C4-2B (cell line): ENCODE data around the gene DRC1.

Experiments used
- CTCF ChIP-seq: fragments of 450-650 bp; conservative IDR thresholded peaks from 2 replicates; pipeline ENCODE4 v1.5.1; 2017; ENCODE audit warnings: mild to moderate bottlenecking
- ZFX ChIP-seq: fragments of 450-650 bp; IDR thresholded peaks from 2 replicates; pipeline ENCODE4 v1.6.1; 2017

DNA sequence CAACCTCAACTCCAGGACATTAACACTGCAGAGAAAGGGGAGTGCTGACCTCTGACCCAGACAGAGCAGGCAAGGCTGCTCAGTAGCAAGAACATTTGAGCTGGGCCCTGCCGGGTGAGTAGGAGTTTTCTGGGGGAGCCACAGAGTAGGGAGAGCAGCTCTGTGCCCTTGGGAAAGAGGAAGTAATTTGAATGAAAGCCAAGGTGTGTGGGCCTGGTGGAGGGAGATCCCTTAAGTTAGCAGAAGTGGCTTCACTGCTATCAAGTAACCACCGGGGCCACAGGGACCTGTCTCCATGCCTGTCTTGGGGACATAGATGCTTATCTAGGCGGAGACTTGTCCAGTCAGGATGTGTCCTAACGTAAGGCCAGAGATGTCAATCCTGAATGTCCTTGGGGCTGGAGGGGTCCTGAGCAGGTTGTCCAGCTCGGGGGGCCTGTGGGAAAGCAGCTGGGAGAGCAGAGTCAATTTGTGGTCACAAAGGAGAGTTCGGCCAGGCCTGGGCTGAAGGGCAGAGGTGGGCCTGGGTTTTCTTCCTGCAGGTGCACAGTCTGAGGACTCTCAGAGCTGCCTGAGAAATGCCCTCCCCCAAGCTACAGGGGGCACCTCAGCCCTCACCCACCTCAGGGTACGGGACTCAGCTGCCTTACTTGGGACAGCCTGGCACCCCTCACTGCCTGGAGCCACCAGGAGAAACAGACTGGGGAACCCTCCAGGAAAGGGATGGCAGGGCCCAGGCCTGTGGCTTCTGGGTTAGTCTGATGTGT, 91.2 kb downstream of the DRC1 start:
- no peak for TF ChIP-seq CTCF
- TF ChIP-seq ZFX = no peak
